ENCODE results near the gene GZMM.

The GZMM gene

GRCh38 chr19:535017-535835 lies 8.6 kb upstream of the GZMM start:
- DNase-seq (ENCODE audit: low spot score) = peak; percentile 62

DNA sequence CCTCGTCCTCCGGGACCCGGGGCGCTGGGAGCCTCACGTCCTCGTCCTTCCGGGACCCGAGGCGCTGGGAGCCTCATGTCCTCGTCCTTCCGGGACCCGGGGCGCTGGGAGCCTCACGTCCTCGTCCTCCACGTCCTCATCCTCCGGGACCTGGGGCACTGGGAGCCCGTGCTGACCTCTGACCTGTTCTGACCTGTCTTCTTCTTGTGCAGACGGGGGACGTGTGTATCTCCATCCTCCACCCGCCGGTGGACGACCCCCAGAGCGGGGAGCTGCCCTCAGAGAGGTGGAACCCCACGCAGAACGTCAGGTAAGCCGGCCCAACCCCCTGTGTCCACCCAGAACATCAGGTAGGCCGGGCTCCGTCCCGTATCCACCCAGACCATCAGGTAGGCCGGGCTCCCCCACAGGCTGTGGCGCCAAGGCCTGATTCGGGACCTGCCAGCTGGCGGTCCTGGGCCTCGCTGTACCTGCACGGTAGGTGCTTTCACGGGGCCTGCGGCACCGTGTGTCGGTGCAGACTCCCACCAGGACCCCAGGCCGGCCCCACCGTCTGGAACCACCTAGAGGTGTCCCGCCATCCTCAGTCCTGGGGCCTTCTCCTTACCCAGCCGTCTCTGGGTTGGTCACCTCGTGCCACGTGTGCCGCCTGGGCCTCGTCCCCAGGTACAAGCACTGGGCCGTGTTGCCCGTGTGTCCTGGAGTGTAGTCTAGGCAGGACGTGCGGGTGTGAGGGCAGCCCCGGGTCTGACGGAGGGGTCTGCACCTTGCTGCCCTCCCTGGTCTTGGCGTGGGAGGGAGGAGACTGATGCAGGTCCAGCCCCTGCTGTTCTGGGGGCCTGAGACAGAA lies 7.6 kb upstream of the GZMM start:
- no peak for DNase-seq (ENCODE audit: low spot score)

GRCh38 chr19:536881-537404 lies 6.9 kb upstream of the GZMM start:
- no peak for DNase-seq (ENCODE audit: low spot score)

DNA sequence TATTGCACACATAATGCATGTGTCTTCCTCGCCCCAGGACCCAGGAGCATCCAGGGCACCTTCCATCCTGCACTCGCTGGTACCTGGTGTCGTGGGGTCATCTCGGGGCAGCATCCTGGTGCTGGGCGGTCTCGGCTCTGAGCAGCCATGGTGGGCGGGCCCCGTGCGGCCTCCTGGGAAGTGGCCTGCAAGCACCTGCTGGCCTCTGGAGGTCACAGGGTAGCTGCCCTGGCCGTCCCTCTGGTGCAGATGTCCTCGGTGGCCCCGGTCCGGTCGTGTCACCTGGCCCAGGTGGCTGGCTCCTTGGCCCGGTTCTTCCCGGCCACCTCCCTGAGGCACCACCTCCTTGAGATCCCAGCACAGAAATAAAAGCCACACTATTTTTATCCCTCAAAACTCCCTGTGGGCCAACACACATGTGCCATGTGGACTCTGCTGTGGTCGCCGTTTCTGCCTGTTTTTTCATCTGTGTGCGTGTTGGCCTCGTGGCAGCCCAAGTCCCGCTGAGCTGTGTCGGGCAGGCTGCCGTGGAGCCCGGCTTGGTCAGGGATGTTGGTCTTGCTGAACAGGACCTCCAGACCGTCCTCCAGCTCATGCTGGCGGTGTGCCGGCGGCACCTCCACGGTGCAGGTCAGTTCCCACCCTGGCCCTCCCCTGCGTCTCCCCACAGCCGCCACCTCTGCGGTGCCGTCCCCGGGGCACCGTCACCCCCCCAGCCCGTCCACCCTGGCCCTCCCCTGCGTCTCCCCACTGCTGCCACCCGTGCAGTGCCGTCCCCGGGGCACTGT lies 5.0 kb upstream of the GZMM start:
- DNase-seq (ENCODE audit: low spot score) = no peak

- no peak for DNase-seq (ENCODE audit: low spot score)
Measured at GRCh38 chr19:539429-540030, 4.3 kb upstream of the GZMM start.

DNA sequence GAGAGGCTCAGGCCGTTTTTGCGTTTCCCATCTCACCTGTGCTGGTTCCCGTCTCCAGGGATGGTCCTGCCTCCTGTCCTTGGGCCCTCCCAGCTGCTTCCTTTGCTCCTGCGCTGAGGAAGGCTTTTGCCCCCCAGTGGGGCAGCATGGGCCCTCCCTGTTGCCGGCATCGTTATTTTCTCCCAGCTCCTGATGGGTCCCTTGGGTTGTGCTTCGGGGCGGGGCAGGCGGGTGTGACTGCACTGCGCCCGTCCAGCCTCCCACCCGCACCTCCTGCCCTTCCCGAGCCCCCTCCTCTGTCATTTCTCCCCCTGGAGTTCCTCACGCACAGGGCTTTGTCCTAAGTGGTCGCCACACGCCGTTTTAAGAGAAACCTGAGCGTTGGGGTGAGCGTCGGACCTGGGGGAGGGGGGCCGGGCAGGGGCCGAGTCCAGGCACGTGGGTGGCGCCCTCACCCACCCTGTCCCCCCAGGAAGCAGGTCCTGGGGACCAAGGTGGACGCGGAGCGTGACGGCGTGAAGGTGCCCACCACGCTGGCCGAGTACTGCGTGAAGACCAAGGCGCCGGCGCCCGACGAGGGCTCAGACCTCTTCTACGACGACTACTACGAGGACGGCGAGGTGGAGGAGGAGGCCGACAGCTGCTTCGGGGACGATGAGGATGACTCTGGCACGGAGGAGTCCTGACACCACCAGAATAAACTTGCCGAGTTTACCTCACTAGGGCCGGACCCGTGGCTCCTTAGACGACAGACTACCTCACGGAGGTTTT lies 2.8 kb upstream of the GZMM start:
- no peak for DNase-seq (ENCODE audit: low spot score)

DNA sequence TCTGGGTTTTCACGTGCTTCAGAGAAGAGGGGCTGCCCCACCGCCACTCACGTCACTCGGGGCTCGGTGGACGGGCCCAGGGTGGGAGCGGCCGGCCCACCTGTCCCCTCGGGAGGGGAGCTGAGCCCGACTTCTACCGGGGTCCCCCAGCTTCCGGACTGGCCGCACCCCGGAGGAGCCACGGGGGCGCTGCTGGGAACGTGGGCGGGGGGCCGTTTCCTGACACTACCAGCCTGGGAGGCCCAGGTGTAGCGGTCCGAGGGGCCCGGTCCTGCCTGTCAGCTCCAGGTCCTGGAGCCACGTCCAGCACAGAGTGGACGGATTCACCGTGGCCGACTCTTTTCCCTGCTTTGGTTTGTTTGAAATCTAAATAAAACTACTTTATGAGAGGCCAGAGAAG lies 2.2 kb upstream of the GZMM start:
- no peak for DNase-seq (ENCODE audit: low spot score)

- no peak for DNase-seq (ENCODE audit: low spot score)
Measured at GRCh38 chr19:542173-542866, 1.5 kb upstream of the GZMM start.

- DNase-seq (ENCODE audit: low spot score) = no peak
Measured at GRCh38 chr19:547117-547516, 3.3 kb downstream of the GZMM start.

- no peak for DNase-seq (ENCODE audit: low spot score)
Measured at GRCh38 chr19:547836-548720, 4.2 kb downstream of the GZMM start.

DNA sequence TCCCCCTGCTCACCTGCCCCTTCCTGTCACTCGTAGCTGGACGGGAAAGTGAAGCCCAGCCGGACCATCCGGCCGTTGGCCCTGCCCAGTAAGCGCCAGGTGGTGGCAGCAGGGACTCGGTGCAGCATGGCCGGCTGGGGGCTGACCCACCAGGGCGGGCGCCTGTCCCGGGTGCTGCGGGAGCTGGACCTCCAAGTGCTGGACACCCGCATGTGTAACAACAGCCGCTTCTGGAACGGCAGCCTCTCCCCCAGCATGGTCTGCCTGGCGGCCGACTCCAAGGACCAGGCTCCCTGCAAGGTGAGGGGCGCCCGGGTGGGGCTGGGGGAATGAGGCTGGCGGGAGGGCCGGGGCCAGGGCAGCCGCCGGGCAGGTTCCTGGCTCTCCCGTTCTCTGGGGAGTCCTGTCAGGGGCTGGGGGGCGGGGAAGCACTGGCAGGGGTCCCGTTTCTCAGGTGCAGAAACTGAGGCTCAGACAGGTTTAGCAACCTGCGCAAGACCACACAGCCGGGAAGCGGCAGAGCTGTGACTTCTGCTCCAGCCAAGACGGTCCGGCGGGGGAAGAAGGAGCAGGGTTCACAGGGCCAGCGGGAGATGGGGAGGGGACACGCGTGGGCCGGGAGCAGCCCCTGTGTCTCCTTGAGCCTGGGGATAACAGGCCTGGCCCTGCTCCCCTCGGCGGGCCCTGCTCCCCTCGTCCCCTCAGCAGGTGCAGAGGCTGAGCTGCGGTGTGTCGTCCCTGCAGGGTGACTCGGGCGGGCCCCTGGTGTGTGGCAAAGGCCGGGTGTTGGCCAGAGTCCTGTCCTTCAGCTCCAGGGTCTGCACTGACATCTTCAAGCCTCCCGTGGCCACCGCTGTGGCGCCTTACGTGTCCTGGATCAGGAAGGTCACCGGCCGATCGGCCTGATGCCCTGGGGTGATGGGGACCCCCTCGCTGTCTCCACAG lies 5.3 kb downstream of the GZMM start:
- no peak for DNase-seq (ENCODE audit: low spot score)

DNA sequence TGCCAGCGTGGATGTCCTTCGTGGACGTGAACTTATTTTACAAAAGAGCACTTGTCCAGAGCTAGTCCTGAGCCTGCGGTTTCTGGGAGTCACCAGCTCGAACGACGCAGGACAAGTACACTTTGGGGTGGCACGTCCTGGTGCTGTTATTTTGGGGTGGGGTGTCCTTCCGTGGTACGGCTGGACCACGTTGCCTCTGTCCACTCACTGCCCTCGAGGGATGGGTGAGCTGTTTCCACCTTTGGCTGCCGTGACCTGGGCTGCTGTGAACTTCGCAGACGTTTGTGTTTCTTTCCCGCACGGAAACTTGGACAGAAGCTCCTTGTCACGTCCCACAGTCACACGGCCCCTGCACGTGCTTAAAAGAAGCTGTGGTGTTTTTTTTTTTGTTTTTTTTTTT lies 11.0 kb downstream of the GZMM start:
- no peak for DNase-seq (ENCODE audit: low spot score)

DNA sequence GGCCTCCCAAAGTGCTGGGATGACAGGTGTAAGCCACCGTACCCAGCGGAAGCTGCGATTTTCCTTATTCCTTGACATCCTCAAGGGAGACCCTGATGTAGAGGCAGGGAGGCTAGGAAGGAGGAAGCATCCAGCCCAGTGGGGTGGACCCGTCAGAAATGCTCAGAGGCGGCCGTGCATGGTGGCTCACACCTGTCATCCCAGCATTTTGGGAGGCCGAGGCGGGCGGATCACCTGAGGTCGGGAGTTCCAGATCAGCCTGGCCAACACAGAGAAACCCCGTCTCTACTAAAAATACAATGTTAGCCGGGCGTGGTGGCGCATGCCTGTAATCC lies 11.6 kb downstream of the GZMM start:
- DNase-seq (ENCODE audit: low spot score) = no peak

- DNase-seq (ENCODE audit: low spot score) = no peak
Measured at GRCh38 chr19:556611-557382, 12.9 kb downstream of the GZMM start.

GRCh38 chr19:558770-559439 lies 15.1 kb downstream of the GZMM start:
- DNase-seq (ENCODE audit: low spot score) = no peak

DNA sequence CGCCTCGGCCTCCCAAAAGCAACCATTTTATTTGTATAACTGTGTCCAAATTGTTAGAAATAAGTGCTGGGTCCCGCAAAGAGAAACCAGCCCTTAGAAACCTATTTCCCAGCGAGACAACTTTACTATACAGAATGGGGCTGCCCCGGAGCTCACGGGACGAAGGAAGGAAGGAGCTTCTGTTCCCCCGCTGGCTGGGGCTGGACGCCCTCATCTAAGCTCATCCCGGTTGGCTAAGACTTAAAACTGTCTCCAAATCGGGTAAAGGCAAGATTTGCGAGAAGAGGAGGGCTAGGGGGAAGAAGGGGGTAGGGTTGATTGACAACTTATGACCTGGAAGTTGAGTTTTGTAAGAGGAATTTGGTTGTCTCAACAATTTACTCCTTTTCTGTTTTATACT lies 16.3 kb downstream of the GZMM start:
- no peak for DNase-seq (ENCODE audit: low spot score)

- DNase-seq (ENCODE audit: low spot score) = peak; percentile 84
Measured at GRCh38 chr19:566403-566802, 22.6 kb downstream of the GZMM start.

Measured in HuH-7.5 (cell line).